Middle frontal gyrus (tissue), 1 donor: ENCODE results near the gene MR1.

Source experiments
- DNase-seq: peaks from one replicate; pipeline ENCODE4 v3.0.0-alpha.2; 2015; ENCODE audit warnings: low spot score; ENCODE audit errors: extremely low spot score

The MR1 gene

GRCh38 chr1:181033799-181034451 is at the start of gene MR1:
MR1 (plus strand) TSS chr1:181033983; CDS start chr1:181034008, 25 bp downstream.
- peak; percentile 51 for DNase-seq

- no peak for DNase-seq
Measured at GRCh38 chr1:180988253-180988752, 45.5 kb upstream of the MR1 start.

DNA sequence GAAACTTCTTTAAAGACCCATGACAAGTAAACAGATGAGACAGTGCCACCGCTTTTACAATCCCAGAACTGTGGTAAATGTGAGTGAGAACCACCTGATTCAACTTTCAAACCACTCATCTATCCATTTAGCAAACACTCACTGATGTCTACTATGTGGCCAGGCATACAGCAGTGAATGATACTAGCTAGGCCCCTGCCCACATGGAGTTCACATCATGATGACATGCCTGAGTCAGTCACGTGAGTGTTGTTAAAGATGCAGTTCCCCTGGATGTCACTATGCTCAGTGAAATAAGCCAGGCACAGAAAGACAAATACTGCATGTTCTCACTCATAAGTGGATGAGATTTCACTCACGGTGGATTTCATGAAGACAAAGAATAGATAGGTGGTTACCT is 39.5 kb upstream of the MR1 start:
- no peak for DNase-seq

DNA sequence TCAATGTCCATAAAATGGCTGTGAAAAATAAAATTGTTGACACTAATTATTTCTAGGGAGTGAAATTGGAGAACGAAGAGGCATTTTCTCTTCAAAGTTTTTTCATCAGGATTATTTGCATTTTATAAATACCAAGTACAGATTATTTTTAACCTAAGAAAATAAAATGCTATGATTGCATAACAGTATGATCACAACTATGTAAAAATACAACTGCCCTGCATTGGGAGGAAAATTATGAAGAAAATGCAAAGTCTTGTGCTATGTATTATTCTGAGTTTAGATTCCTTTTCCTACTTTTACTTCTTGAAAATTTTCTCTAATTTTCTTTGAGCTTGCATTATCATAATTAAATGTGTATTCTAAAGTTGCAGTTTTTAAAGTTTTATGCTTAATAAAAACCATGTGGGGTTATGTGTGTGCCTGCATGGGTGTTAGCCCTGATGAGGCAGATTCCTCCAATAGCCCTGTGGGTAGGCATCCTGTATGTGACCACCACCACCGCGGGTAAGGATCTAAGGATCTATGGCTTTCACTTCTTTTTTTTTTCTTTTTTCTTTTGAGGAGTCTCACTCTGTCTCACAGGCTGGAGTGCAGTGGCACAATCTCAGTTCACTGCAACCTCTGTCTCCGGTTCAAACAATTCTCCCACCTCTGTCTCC is 35.8 kb upstream of the MR1 start:
- DNase-seq: no peak

GRCh38 chr1:181001091-181001780 is 32.5 kb upstream of the MR1 start:
- no peak for DNase-seq

DNA sequence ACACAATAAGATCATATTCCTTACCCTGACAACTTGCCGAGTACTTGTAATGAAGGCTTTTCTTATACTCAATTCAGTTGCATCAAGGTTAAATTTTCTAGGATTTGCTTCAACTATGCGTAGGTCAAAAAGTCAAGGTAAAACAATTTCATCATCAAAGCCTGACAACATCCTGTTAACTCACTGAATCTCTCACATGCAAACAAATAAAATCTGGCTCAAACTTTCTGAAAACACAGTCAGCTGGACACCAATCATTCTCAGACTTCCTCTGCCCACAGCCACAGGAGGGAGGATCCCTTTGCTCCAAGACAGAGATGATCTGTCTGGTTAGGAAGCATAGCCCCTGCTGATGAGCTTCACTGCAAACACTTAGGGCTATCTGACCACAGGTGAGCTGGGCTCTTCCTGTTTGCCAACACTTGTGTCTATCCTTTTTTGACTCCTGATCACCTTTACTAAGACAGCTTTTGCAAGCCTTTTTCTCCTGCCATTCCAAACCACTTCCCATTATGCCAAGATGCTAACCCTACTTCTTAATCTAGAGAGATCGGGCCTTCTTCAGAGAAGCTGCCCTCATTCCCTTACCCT is 31.1 kb upstream of the MR1 start:
- DNase-seq: no peak

GRCh38 chr1:181010789-181011188 is 23.0 kb upstream of the MR1 start:
- DNase-seq: no peak

- no peak for DNase-seq
Measured at GRCh38 chr1:181011301-181012202, 22.2 kb upstream of the MR1 start.

- no peak for DNase-seq
Measured at GRCh38 chr1:181012203-181012745, 21.5 kb upstream of the MR1 start.

- no peak for DNase-seq
Measured at GRCh38 chr1:181013144-181013543, 20.6 kb upstream of the MR1 start.

- DNase-seq: no peak
Measured at GRCh38 chr1:181014477-181015250, 19.1 kb upstream of the MR1 start.

DNA sequence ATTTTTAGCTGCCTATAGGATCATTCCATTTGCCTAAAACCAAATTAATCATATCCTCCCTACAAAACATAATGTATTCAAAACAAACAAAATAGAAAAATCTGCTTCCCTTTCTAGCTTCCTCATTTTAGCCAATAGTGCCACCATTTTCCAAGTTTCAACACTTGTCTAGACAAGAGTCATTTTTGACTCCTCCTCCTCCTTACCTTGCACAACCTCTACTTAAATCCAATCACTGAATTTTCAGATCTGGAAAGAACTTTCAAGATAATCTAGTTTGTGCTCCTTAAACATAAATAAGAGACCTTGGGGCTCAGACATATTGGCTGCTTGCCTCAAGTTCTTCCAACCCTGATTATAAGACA is 18.6 kb upstream of the MR1 start:
- no peak for DNase-seq

DNA sequence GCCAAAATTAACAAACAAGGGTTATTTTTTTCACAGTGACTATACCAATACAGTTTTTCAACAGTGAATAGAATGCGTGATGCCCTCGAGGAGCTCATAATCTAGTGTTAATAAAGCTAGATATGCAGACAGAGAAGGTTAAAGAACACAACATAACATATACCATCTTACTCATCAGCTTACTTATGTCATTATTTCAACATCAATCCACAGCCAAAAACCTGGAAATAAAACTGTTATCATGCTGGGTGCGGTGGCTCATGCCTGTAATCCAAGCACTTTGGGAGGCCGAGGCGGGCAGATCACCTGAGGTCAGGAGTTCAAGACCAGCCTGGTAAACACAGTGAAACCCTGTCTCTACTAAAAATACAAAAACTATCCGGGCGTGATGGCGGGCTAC is 17.2 kb upstream of the MR1 start:
- DNase-seq: no peak

DNA sequence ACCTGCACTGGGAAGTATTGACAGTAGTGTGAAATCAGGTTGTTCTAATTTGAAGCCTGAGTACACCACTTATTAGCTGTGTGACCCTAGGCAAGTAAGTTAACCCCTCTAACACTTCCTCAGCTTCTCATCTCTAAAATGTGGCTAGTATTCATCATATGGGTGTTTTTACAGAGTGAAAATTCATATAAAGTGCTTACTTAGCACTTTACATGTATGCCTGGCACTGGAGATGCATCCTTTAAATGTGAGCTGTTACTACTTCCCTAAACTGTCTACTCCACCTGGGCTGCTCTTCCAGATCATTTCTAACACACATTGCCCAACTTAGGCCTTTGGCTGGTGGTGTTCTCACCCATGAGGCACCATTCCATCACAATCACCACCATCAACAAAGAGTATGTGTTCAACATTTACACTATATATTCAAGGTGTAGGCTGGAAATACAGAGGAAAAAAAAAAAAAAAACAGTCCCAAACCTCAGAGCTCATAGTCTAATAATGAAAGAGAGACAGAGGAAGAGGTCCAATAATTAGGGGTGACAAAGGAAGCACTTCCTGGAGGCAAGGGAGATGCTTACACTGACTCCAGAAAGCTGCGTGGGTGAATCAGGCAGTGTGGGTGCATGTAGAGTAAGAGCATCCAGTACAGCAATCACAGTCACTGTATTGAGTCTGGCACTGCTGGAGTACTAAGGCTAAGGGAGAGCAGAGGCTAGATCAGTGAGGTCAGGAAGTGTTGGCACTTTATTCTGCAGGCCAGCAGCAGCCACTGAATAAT is 14.7 kb upstream of the MR1 start:
- DNase-seq: no peak

GRCh38 chr1:181021159-181021558 is 12.6 kb upstream of the MR1 start:
- DNase-seq: no peak

DNA sequence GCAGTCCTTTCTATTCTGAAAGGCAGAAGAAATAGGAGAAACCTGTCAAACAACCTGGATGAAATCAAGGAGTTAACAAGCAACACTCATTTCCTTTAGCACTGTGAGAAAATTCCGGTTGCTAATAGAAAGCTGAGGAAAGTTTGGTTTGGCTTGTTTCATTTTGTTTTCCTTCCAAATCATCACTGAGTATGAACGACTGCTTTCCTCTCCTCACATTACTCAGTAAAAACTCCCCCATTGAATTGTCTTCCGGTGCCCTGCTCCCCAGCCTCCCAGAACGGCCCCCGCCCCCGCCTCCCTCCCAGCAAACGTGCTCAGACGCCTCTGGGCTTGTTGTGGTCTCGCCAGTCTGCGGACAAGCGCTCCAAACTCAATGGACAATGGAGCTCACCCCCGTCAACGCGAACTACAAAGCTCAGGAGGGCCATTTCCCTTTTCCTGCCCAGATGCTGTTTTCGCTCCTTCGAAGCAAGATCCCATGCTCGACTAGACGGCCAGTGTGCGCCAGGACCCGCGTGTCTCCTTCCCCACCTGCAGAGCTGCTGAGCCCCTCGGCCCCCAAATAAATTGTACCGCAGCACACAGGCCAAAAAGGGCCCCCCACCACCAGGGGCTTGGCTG is 11.9 kb upstream of the MR1 start:
- DNase-seq: no peak

- DNase-seq: no peak
Measured at GRCh38 chr1:181023265-181024057, 10.3 kb upstream of the MR1 start.

- no peak for DNase-seq
Measured at GRCh38 chr1:181028196-181028595, 5.6 kb upstream of the MR1 start.
